HCT116 (cell line): Measurements from ENCODE around the gene LMOD1. TPM values are rescaled to one million over a fixed set of nuclear protein-coding genes. Genes with fewer than 3 reads are reported as not detected.

Experiments used
- ATAC-seq: fragments of 200-7000 bp; cut with Tn5 transposase; 2 replicates; pipeline ENCODE4 v1.9.1; 2020; ENCODE audit warnings: mild to moderate bottlenecking, moderate library complexity
- BruUV-seq: library from RNA; stranded (reverse); fragments of 400-500 nt; replicated peaks from 2 replicates; lab custom pipeline; 2021; lab: Mats Ljungman, UMichigan
- CTCF ChIA-PET: fragments of 300-600 bp; sonication (Branson Sonifier 250); formaldehyde crosslinking; loops from one replicate; lab custom pipeline; 2021; ENCODE audit warnings: antibody characterized with exemption; lab: Charles Lee
- POLR2A ChIA-PET: fragments of 300-600, 350-600 bp; sonication (Branson Sonifier 250); formaldehyde crosslinking; loops from one replicate; lab custom pipeline; 2021; ENCODE audit warnings: antibody characterized with exemption; lab: Charles Lee
- RAD21 ChIA-PET, 2 experiments: fragments of 300-600 bp; sonication (Branson Sonifier 250); formaldehyde crosslinking; loops; one replicate each; lab custom pipeline; 2023; ENCODE audit warnings: low total read pairs in 2 of 2; ENCODE audit not compliant: uncharacterized antibody in 2 of 2, unreplicated experiment in 2 of 2, low non-redundant PET in 1 of 2; lab: Charles Lee
- DNase-seq: peaks from one replicate; pipeline ENCODE4 v3.0.0-alpha.2; 2010; ENCODE audit warnings: low read depth, low spot score
- H2AFZ ChIP-seq: fragments of 200-600 bp; shearing (Covaris generic), sonication (generic); 2 replicates; pipeline ENCODE4 v1.6.1; 2017; ENCODE audit warnings: low read depth, mixed run types, mixed read lengths, antibody characterized with exemption, low read length; ENCODE audit not compliant: poor library complexity, severe bottlenecking
- H3K27ac ChIP-seq: 2 replicates; pipeline ENCODE4 v1.5.1; 2012; ENCODE audit warnings: low read depth, low read length
- H3K27me3 ChIP-seq: fragments of 200-600 bp; sonication (generic); 2 replicates; pipeline ENCODE4 v1.6.1; 2016; ENCODE audit warnings: mixed run types, low read length, mixed read lengths; ENCODE audit not compliant: insufficient read depth
- H3K36me3 ChIP-seq, 2 experiments: fragments of 200-500 bp in 1 of 2; fragments of 200-600 bp in 1 of 2; sonication (Bioruptor generic) in 1 of 2; sonication (generic) in 1 of 2; 2 replicates each; pipeline versions ENCODE4 v1.5.1 to v1.6.1; 2014 to 2016; ENCODE audit warnings: low read length in 2 of 2, inconsistent platforms in 1 of 2, mixed read lengths in 1 of 2, mixed run types in 1 of 2; ENCODE audit not compliant: insufficient read depth in 2 of 2, control insufficient read depth in 1 of 2
- H3K4me1 ChIP-seq, 2 experiments: fragments of 200-600 bp in 1 of 2; sonication (generic) in 1 of 2; 2 replicates each; pipeline versions ENCODE4 v1.5.1 to v1.6.1; 2012 to 2017; ENCODE audit warnings: low read length in 2 of 2, inconsistent platforms in 1 of 2, mild to moderate bottlenecking in 1 of 2, mixed read lengths in 1 of 2, mixed run types in 1 of 2, moderate library complexity in 1 of 2; ENCODE audit not compliant: insufficient read depth in 2 of 2, control insufficient read depth in 1 of 2
- H3K4me2 ChIP-seq: fragments of 200-600 bp; sonication (generic); 2 replicates; pipeline ENCODE4 v1.6.1; 2017; ENCODE audit warnings: mixed run types, low read length, mixed read lengths
- H3K4me3 ChIP-seq, 2 experiments: fragments of 200-600 bp in 1 of 2; sonication (generic) in 1 of 2; replicated peaks in 1 of 2; 2 replicates each; pipeline ENCODE4 v1.5.1; 2011 to 2016; ENCODE audit warnings: low read length in 2 of 2, control low read depth in 1 of 2, low read depth in 1 of 2, mild to moderate bottlenecking in 1 of 2, mixed read lengths in 1 of 2, mixed run types in 1 of 2
- H3K79me2 ChIP-seq: fragments of 200-600 bp; sonication (generic); 2 replicates; pipeline ENCODE4 v1.6.1; 2017; ENCODE audit warnings: mild to moderate bottlenecking, mixed run types, low read length, moderate library complexity, mixed read lengths; ENCODE audit not compliant: insufficient read depth
- H3K9ac ChIP-seq: fragments of 200-600 bp; sonication (generic); 2 replicates; pipeline ENCODE4 v1.6.1; 2016; ENCODE audit warnings: low read length, mixed read lengths
- H3K9me2 ChIP-seq: fragments of 200-600 bp; sonication (generic), shearing (Covaris generic); 2 replicates; pipeline ENCODE4 v1.6.1; 2017; ENCODE audit warnings: mixed run types, mild to moderate bottlenecking, moderate library complexity; ENCODE audit not compliant: insufficient read depth
- H3K9me3 ChIP-seq, 2 experiments: fragments of 200-500 bp in 1 of 2; fragments of 200-600 bp in 1 of 2; sonication (Bioruptor generic) in 1 of 2; sonication (generic) in 1 of 2; 2 replicates each; pipeline ENCODE4 v1.6.1; 2014 to 2017; ENCODE audit warnings: low read length in 2 of 2, mixed read lengths in 2 of 2, inconsistent platforms in 1 of 2, low read depth in 1 of 2, mild to moderate bottlenecking in 1 of 2, mixed run types in 1 of 2, moderate library complexity in 1 of 2; ENCODE audit not compliant: control insufficient read depth in 1 of 2, insufficient read depth in 1 of 2
- H4K20me1 ChIP-seq: fragments of 200-600 bp; sonication (generic), shearing (Covaris generic); 2 replicates; pipeline ENCODE4 v1.6.1; 2017; ENCODE audit warnings: mixed run types, mild to moderate bottlenecking, moderate library complexity; ENCODE audit not compliant: insufficient read depth
- EGR1 ChIP-seq: IDR thresholded peaks from 2 replicates; pipeline ENCODE4 v1.6.1; 2012; ENCODE audit warnings: low read depth
- ELF1 ChIP-seq: IDR thresholded peaks from 2 replicates; pipeline ENCODE4 v1.6.1; 2012; ENCODE audit warnings: low read depth, borderline replicate concordance
- EZH2phosphoT487 ChIP-seq: fragments of 200-600 bp; IDR thresholded peaks from 2 replicates; pipeline ENCODE4 v1.6.1; 2018; ENCODE audit warnings: antibody characterized with exemption, borderline replicate concordance
- FOSL1 ChIP-seq: IDR thresholded peaks from 2 replicates; pipeline ENCODE4 v1.6.1; 2012; ENCODE audit warnings: low read depth
- JUND ChIP-seq: IDR thresholded peaks from 2 replicates; pipeline ENCODE4 v1.6.1; 2012
- POLR2A ChIP-seq: IDR thresholded peaks from 2 replicates; pipeline ENCODE4 v1.7.0; 2011; ENCODE audit warnings: borderline replicate concordance; ENCODE audit not compliant: insufficient read depth, insufficient read length; ENCODE audit errors: extremely low read depth
- POLR2AphosphoS5 ChIP-seq: IDR thresholded peaks from 2 replicates; pipeline ENCODE4 v1.6.1; 2011; ENCODE audit warnings: mild to moderate bottlenecking, low read depth, low read length, moderate library complexity
- RAD21 ChIP-seq: IDR thresholded peaks from 2 replicates; pipeline ENCODE4 v1.6.1; 2012; ENCODE audit warnings: low read depth, mild to moderate bottlenecking
- REST ChIP-seq: IDR thresholded peaks from 2 replicates; pipeline ENCODE4 v1.6.1; 2012; ENCODE audit warnings: low read depth
- SRF ChIP-seq: IDR thresholded peaks from 2 replicates; pipeline ENCODE4 v1.6.1; 2012; ENCODE audit warnings: low read depth
- TCF7L2 ChIP-seq: IDR thresholded peaks from 2 replicates; pipeline ENCODE4 v1.7.0; 2011; ENCODE audit warnings: borderline replicate concordance, inconsistent platforms; ENCODE audit not compliant: insufficient read depth, insufficient read length; ENCODE audit errors: extremely low read depth
- ZNF274 ChIP-seq: fragments of 200-500 bp; sonication (Bioruptor generic); IDR thresholded peaks from 2 replicates; pipeline ENCODE4 v1.6.1; 2014; ENCODE audit warnings: mild to moderate bottlenecking, low read depth, low read length, inconsistent platforms
- intact Hi-C: fragments of 100-400 bp; cut with micrococcal nuclease; formaldehyde crosslinking; loops from 2 replicates; pipeline ENCODE4 v1.10.0; 2022
- total RNA-seq: library from RNA; stranded (reverse); gene quantifications from one replicate; pipeline ENCODE4 v1.2.1, GENCODE V29; 2021; ENCODE audit not compliant: unreplicated experiment
- TF ChIP-seq, protein P1 (sequence below), 3 experiments: fragments of 200-600 bp in 1 of 3; sonication (generic) in 1 of 3; IDR thresholded peaks in 2 of 3; conservative IDR thresholded peaks in 1 of 3; 2 replicates each; pipeline ENCODE4 v1.5.1; 2012 to 2017; ENCODE audit warnings: low read depth in 2 of 3, low read length in 2 of 3, antibody characterized with exemption in 1 of 3, borderline replicate concordance in 1 of 3, control low read depth in 1 of 3, mild to moderate bottlenecking in 1 of 3, mixed read lengths in 1 of 3, mixed run types in 1 of 3, moderate library complexity in 1 of 3; ENCODE audit not compliant: insufficient read depth in 1 of 3
- TF ChIP-seq, protein P2 (sequence below): IDR thresholded peaks from 2 replicates; pipeline ENCODE4 v1.6.1; 2012
- TF ChIP-seq, protein P3 (sequence below): IDR thresholded peaks from 2 replicates; pipeline ENCODE4 v1.6.1; 2011; ENCODE audit warnings: mild to moderate bottlenecking, low read length, moderate library complexity; ENCODE audit not compliant: insufficient replicate concordance; ENCODE audit errors: extremely low read depth

Gene LMOD1
- total RNA-seq, 1 experiment from 2014 or later, result 0.12 TPM

GRCh38 chr1:201945157-201945556 is 1.2 kb downstream of the LMOD1 start:
- Histone ChIP-seq H2AFZ (no peak overlapping the region), H3K9me2 (no peaks in the 10 kb centered on the region), H3K4me3 (no peak overlapping the region), H3K4me2 (0 out of 2 replicates have a peak overlapping the region, but pooled peaks have one; percentile 21), H3K36me3 (no peaks in the 10 kb centered on the region), H3K79me2 (no peaks in the 10 kb centered on the region), H3K27ac (no peak overlapping the region), H3K9ac (no peak overlapping the region), H4K20me1 (no peaks in the 10 kb centered on the region), H3K9me3 (no peaks in the 10 kb centered on the region), H3K27me3 (peaks cover 11% of the 10 kb centered on the region), H3K4me1 (peaks cover 10 to 11% of the 10 kb centered on the region in 2 experiments; a peak in 3 of 4 replicates)
- POLR2A ChIA-PET, result interaction anchor here (1.0 kb wide), 1 partner anchor 10 kb away, joined by 5 read pairs; the partner anchor contains the start of gene TIMM17A
- DNase-seq (no peak), ATAC-seq (peak; percentile 36; the same call in 1 of the 2 replicates)
- TF ChIP-seq ZNF274 (no peak), EGR1 (no peak), REST (no peak), RAD21 (peak; percentile 25; the same call in 1 of the 2 replicates), SRF (no peak), EZH2phosphoT487 (no peak), POLR2A (no peak), FOSL1 (no peak), TCF7L2 (no peak), JUND (no peak), POLR2AphosphoS5 (no peak), ELF1 (no peak)
- TF ChIP-seq, protein P1, sequence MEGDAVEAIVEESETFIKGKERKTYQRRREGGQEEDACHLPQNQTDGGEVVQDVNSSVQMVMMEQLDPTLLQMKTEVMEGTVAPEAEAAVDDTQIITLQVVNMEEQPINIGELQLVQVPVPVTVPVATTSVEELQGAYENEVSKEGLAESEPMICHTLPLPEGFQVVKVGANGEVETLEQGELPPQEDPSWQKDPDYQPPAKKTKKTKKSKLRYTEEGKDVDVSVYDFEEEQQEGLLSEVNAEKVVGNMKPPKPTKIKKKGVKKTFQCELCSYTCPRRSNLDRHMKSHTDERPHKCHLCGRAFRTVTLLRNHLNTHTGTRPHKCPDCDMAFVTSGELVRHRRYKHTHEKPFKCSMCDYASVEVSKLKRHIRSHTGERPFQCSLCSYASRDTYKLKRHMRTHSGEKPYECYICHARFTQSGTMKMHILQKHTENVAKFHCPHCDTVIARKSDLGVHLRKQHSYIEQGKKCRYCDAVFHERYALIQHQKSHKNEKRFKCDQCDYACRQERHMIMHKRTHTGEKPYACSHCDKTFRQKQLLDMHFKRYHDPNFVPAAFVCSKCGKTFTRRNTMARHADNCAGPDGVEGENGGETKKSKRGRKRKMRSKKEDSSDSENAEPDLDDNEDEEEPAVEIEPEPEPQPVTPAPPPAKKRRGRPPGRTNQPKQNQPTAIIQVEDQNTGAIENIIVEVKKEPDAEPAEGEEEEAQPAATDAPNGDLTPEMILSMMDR (IDR thresholded peaks at IDR 0.05 in 2 of 3, conservative IDR thresholded peaks at IDR 0.05 in 1 of 3; ENCODE audit: borderline replicate concordance in 1 of 3, insufficient read depth in 1 of 3, low read depth in 2 of 3, low read length in 2 of 3), result peak; percentile 13 to 55 (median 46); a peak in 4 of 6 replicates
- TF ChIP-seq, protein P2, sequence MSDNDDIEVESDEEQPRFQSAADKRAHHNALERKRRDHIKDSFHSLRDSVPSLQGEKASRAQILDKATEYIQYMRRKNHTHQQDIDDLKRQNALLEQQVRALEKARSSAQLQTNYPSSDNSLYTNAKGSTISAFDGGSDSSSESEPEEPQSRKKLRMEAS, result no peak
- TF ChIP-seq, protein P3, sequence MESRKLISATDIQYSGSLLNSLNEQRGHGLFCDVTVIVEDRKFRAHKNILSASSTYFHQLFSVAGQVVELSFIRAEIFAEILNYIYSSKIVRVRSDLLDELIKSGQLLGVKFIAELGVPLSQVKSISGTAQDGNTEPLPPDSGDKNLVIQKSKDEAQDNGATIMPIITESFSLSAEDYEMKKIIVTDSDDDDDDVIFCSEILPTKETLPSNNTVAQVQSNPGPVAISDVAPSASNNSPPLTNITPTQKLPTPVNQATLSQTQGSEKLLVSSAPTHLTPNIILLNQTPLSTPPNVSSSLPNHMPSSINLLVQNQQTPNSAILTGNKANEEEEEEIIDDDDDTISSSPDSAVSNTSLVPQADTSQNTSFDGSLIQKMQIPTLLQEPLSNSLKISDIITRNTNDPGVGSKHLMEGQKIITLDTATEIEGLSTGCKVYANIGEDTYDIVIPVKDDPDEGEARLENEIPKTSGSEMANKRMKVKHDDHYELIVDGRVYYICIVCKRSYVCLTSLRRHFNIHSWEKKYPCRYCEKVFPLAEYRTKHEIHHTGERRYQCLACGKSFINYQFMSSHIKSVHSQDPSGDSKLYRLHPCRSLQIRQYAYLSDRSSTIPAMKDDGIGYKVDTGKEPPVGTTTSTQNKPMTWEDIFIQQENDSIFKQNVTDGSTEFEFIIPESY, result no peak
- BruUV-seq, result no TSS peak
- RAD21 ChIA-PET, result no interaction called here
- CTCF ChIA-PET, result interaction anchor here (1.1 kb wide), 1 partner anchor 49 kb away, joined by 5 read pairs; no protein-coding TSS in a partner anchor
- intact Hi-C loops, result no loop called here
